HUDEP-2 (cell line): Measurements from ENCODE around the gene PAN3.
"Not testable (repeated sequence)": the region's sequence is repeated elsewhere in the genome, so short reads cannot be mapped to it uniquely, and the experiment has no call there.

Source experiments
- DNase-seq, 76 experiments: peaks; one replicate each; lab custom pipeline; 2025; ENCODE audit not compliant: unreplicated experiment in 76 of 76; lab: John Stamatoyannopoulos, UW

PAN3 gene

GRCh38 chr13:28136916-28137315 lies 1.4 kb upstream of the PAN3 start:
- DNase-seq: peak in 26 of 76 experiments; percentile 4 to 55 (median 24)

GRCh38 chr13:28137596-28137995 lies 749 bp upstream of the PAN3 start:
- DNase-seq: peak in 7 of 76 experiments; percentile 9 to 40 (median 21)

GRCh38 chr13:28138756-28139470 lies 568 bp downstream of the PAN3 start:
- peak; percentile 11 to 89 (median 78) for DNase-seq

GRCh38 chr13:28140433-28141125 lies 2.2 kb downstream of the PAN3 start:
- DNase-seq: no peak

- DNase-seq: not testable (repeated sequence)
Measured at GRCh38 chr13:28141542-28141941, 3.2 kb downstream of the PAN3 start.

- no peak for DNase-seq
Measured at GRCh38 chr13:28145049-28145448, 6.7 kb downstream of the PAN3 start.

- DNase-seq: no peak
Measured at GRCh38 chr13:28147495-28147894, 9.2 kb downstream of the PAN3 start.

- no peak for DNase-seq
Measured at GRCh38 chr13:28159057-28159456, 20.7 kb downstream of the PAN3 start.

- DNase-seq: peak in 4 of 76 experiments; percentile 1 to 25 (median 14)
Measured at GRCh38 chr13:28161370-28161769, 23.0 kb downstream of the PAN3 start.

GRCh38 chr13:28163587-28163986 lies 25.2 kb downstream of the PAN3 start:
- no peak for DNase-seq

GRCh38 chr13:28166257-28166656 lies 27.9 kb downstream of the PAN3 start:
- DNase-seq: peak in 38 of 76 experiments; percentile 1 to 47 (median 16)

GRCh38 chr13:28171266-28171665 lies 32.9 kb downstream of the PAN3 start:
- no peak for DNase-seq

GRCh38 chr13:28172947-28173346 lies 34.6 kb downstream of the PAN3 start:
- DNase-seq: no peak

GRCh38 chr13:28173793-28174192 lies 35.4 kb downstream of the PAN3 start:
- DNase-seq: no peak

- DNase-seq: no peak
Measured at GRCh38 chr13:28177327-28177726, 39.0 kb downstream of the PAN3 start.

GRCh38 chr13:28177877-28178276 lies 39.5 kb downstream of the PAN3 start:
- DNase-seq: no peak

- peak in 1 of 76 experiments; percentile 1 for DNase-seq
Measured at GRCh38 chr13:28179974-28180373, 41.6 kb downstream of the PAN3 start.

- no peak for DNase-seq
Measured at GRCh38 chr13:28181413-28181812, 43.1 kb downstream of the PAN3 start.

GRCh38 chr13:28185256-28185655 lies 46.9 kb downstream of the PAN3 start:
- no peak for DNase-seq

GRCh38 chr13:28199089-28199488 lies 60.7 kb downstream of the PAN3 start:
- no peak for DNase-seq

- no peak for DNase-seq
Measured at GRCh38 chr13:28204043-28204442, 65.7 kb downstream of the PAN3 start.
